H1 (cell line): ENCODE data around the gene ABHD1. TPM values are rescaled to one million over a fixed set of nuclear protein-coding genes. Genes with fewer than 3 reads are reported as not detected.
A peak's percentile ranks its signal among the peaks of the same experiment; 100 is the strongest.

Experiments used
- CTCF ChIA-PET: fragments of 300-600 bp; sonication (Branson Sonifier 250); formaldehyde crosslinking; loops from one replicate; lab custom pipeline; 2021; ENCODE audit not compliant: partially characterized antibody; lab: Charles Lee
- POLR2A ChIA-PET: fragments of 300-600 bp; sonication (Branson Sonifier 250); formaldehyde crosslinking; loops from one replicate; lab custom pipeline; 2021; ENCODE audit warnings: inconsistent platforms; ENCODE audit not compliant: partially characterized antibody; lab: Charles Lee
- DNase-seq, 2 experiments: peaks; one replicate each; pipeline versions ENCODE4 v3.0.0 to v3.0.0-alpha.2; 2010 to 2022; ENCODE audit warnings: low spot score in 2 of 2, low read depth in 1 of 2, mixed read lengths in 1 of 2
- FAIRE-seq: peaks from 2 replicates; lab custom pipeline; 2011; peaks lifted over from hg19 to GRCh38; lab: Jason Lieb, UNC
- H2AFZ ChIP-seq: 2 replicates; pipeline ENCODE4 v1.8.1; 2012; ENCODE audit warnings: low read length, inconsistent platforms
- H2AK5ac ChIP-seq: 2 replicates; pipeline ENCODE4 v1.6.1; 2013; ENCODE audit warnings: low read depth, low read length
- H2BK120ac ChIP-seq: replicated peaks from 2 replicates; pipeline ENCODE3; 2013; ENCODE audit warnings: low read depth, low read length, inconsistent platforms
- H2BK12ac ChIP-seq: 2 replicates; pipeline ENCODE4 v1.6.1; 2013; ENCODE audit warnings: low read depth, low read length
- H2BK15ac ChIP-seq: 2 replicates; pipeline ENCODE4 v1.6.1; 2013; ENCODE audit warnings: low read length
- H2BK20ac ChIP-seq: 2 replicates; pipeline ENCODE4 v1.6.1; 2013; ENCODE audit warnings: low read length
- H2BK5ac ChIP-seq: 2 replicates; pipeline ENCODE4 v1.6.1; 2013; ENCODE audit warnings: low read depth, low read length
- H3K14ac ChIP-seq: 2 replicates; pipeline ENCODE4 v1.6.1; 2013; ENCODE audit warnings: inconsistent platforms; ENCODE audit not compliant: insufficient read length
- H3K18ac ChIP-seq: 2 replicates; pipeline ENCODE4 v1.6.1; 2013; ENCODE audit warnings: low read length; ENCODE audit errors: extremely low read depth
- H3K23ac ChIP-seq: 2 replicates; pipeline ENCODE4 v1.6.1; 2013; ENCODE audit warnings: inconsistent platforms; ENCODE audit not compliant: insufficient read length
- H3K23me2 ChIP-seq: 2 replicates; pipeline ENCODE4 v1.6.1; 2013; ENCODE audit warnings: low read depth, low read length
- H3K27ac ChIP-seq: 2 replicates; pipeline ENCODE4 v1.6.1; 2011; ENCODE audit warnings: low read depth, low read length, inconsistent platforms
- H3K27me3 ChIP-seq, 4 experiments: replicated peaks in 1 of 4; 1 replicate in 1 of 4; 2 replicates in 3 of 4; pipeline versions ENCODE4 v1.6.1 to v1.8.1; 2011 to 2013; ENCODE audit warnings: low read length in 3 of 4, mild to moderate bottlenecking in 3 of 4, inconsistent platforms in 2 of 4, mixed read lengths in 2 of 4, moderate library complexity in 1 of 4; ENCODE audit not compliant: control insufficient read depth in 3 of 4, insufficient read depth in 3 of 4; ENCODE audit errors: extremely low read depth in 1 of 4
- H3K36me3 ChIP-seq, 4 experiments: 2 replicates each; pipeline versions ENCODE4 v1.6.1 to v1.8.1; 2011 to 2013; ENCODE audit warnings: mild to moderate bottlenecking in 4 of 4, low read length in 3 of 4, moderate library complexity in 2 of 4, control low read depth in 1 of 4, inconsistent platforms in 1 of 4; ENCODE audit not compliant: insufficient read depth in 4 of 4, control insufficient read depth in 2 of 4
- H3K4ac ChIP-seq: replicated peaks from 2 replicates; pipeline ENCODE3; 2013; ENCODE audit warnings: low read length, low read depth, mixed read lengths, inconsistent platforms; ENCODE audit not compliant: insufficient read length
- H3K4me1 ChIP-seq, 4 experiments: replicated peaks in 1 of 4; 1 replicate in 1 of 4; 2 replicates in 3 of 4; pipeline versions ENCODE4 v1.6.1 to v1.8.1; 2011 to 2013; ENCODE audit warnings: low read length in 3 of 4, inconsistent platforms in 2 of 4, mixed read lengths in 1 of 4; ENCODE audit not compliant: insufficient read depth in 4 of 4, control insufficient read depth in 3 of 4
- H3K4me2 ChIP-seq, 2 experiments: 2 replicates each; pipeline versions ENCODE4 v1.6.1 to v1.8.1; 2011 to 2013; ENCODE audit warnings: low read depth in 2 of 2, low read length in 2 of 2, control low read depth in 1 of 2, inconsistent platforms in 1 of 2, mild to moderate bottlenecking in 1 of 2; ENCODE audit not compliant: insufficient read depth in 1 of 2
- H3K4me3 ChIP-seq, 4 experiments: fragments of 200-600, 300-600 bp in 1 of 4; sonication (generic), shearing (Covaris generic), sonication (Bioruptor Twin) in 1 of 4; 2 replicates each; pipeline versions ENCODE4 v1.5.1 to v1.8.1; 2011 to 2016; ENCODE audit warnings: low read length in 4 of 4, low read depth in 3 of 4, control low read depth in 2 of 4, inconsistent platforms in 2 of 4, mild to moderate bottlenecking in 2 of 4, mixed read lengths in 1 of 4, moderate library complexity in 1 of 4; ENCODE audit not compliant: insufficient read depth in 2 of 4; ENCODE audit errors: extremely low read depth in 1 of 4
- H3K56ac ChIP-seq: replicated peaks from 2 replicates; pipeline ENCODE3; 2013; ENCODE audit warnings: low read depth, mild to moderate bottlenecking, mixed read lengths, low read length, inconsistent platforms; ENCODE audit not compliant: insufficient read length
- H3K79me1 ChIP-seq: 2 replicates; pipeline ENCODE4 v1.6.1; 2013; ENCODE audit warnings: low read depth, low read length, control low read depth
- H3K79me2 ChIP-seq, 2 experiments: 2 replicates each; pipeline versions ENCODE4 v1.6.1 to v1.8.1; 2012 to 2013; ENCODE audit warnings: low read length in 2 of 2, mild to moderate bottlenecking in 2 of 2, inconsistent platforms in 1 of 2; ENCODE audit not compliant: insufficient read depth in 2 of 2, control insufficient read depth in 1 of 2
- H3K9ac ChIP-seq, 4 experiments: replicated peaks in 1 of 4; 1 replicate in 1 of 4; 2 replicates in 3 of 4; pipeline versions ENCODE4 v1.6.1 to v1.8.1; 2011 to 2013; ENCODE audit warnings: low read depth in 3 of 4, low read length in 3 of 4, control low read depth in 2 of 4, mild to moderate bottlenecking in 2 of 4, moderate library complexity in 2 of 4, inconsistent platforms in 1 of 4; ENCODE audit errors: extremely low read depth in 1 of 4
- H3K9me3 ChIP-seq, 2 experiments: 2 replicates each; pipeline versions ENCODE4 v1.6.1 to v1.8.1; 2012 to 2013; ENCODE audit warnings: mild to moderate bottlenecking in 2 of 2, moderate library complexity in 2 of 2, control low read depth in 1 of 2, inconsistent platforms in 1 of 2, low read depth in 1 of 2, low read length in 1 of 2, mixed read lengths in 1 of 2; ENCODE audit not compliant: insufficient read depth in 2 of 2
- H4K20me1 ChIP-seq, 2 experiments: replicated peaks in 1 of 2; 2 replicates each; pipeline versions ENCODE3 to v1.8.1; 2011 to 2013; ENCODE audit warnings: inconsistent platforms in 2 of 2, low read length in 2 of 2, mild to moderate bottlenecking in 1 of 2; ENCODE audit not compliant: insufficient read depth in 2 of 2, control insufficient read depth in 1 of 2
- H4K5ac ChIP-seq: 2 replicates; pipeline ENCODE4 v1.6.1; 2013; ENCODE audit warnings: low read length, low read depth, mixed read lengths, inconsistent platforms; ENCODE audit not compliant: insufficient read length
- H4K8ac ChIP-seq: 2 replicates; pipeline ENCODE4 v1.8.0; 2013; ENCODE audit warnings: mild to moderate bottlenecking, moderate library complexity, low read length, inconsistent platforms; ENCODE audit not compliant: insufficient read depth; ENCODE audit errors: extremely low read depth
- H4K91ac ChIP-seq: replicated peaks from 2 replicates; pipeline ENCODE3; 2013; ENCODE audit warnings: low read length, mixed read lengths, inconsistent platforms; ENCODE audit not compliant: insufficient read length
- ASH2L ChIP-seq: fragments of 200-600, 300-600 bp; sonication (generic); IDR thresholded peaks from one replicate; pipeline ENCODE4 v1.7.1; 2017; ENCODE audit warnings: low read length
- BACH1 ChIP-seq: IDR thresholded peaks from 2 replicates; pipeline ENCODE4 v1.6.1; 2012; ENCODE audit warnings: low read length, improper control_type of control experiment
- POLR2AphosphoS5 ChIP-seq: IDR thresholded peaks from 2 replicates; pipeline ENCODE4 v1.6.1; 2011; ENCODE audit warnings: low read depth, low read length
- WGBS, 2 experiments: shearing (Covaris generic) in 1 of 2; methylation state at CpG; one replicate each; pipeline versions ENCODE4 v1.1.6 to v1.1.7; 2013 to 2015; ENCODE audit warnings: low lambda C conversion rate in 2 of 2, mixed read lengths in 2 of 2, inconsistent platforms in 1 of 2, low coverage in 1 of 2, missing lambda C conversion rate in 1 of 2; ENCODE audit not compliant: insufficient replicate concordance in 2 of 2, insufficient coverage in 1 of 2, insufficient read length in 1 of 2; ENCODE audit errors: extremely low coverage in 1 of 2, missing lambda C conversion rate in 1 of 2; 5-methylcytosine and 5-hydroxymethylcytosine counted together
- polyA plus RNA-seq, 7 experiments: library from polyadenylated mRNA; depleted of rRNA in 3 of 7; stranded (reverse) in 5 of 7; unstranded in 2 of 7; fragments of >200 nt in 5 of 7; fragments of 200-250 nt in 2 of 7; gene quantifications; 1 replicate in 5 of 7; 2 replicates in 1 of 7; 4 replicates in 1 of 7; pipeline versions ENCODE4 v1.2.1 to v1.2.3, GENCODE V29; 2011 to 2013; ENCODE audit warnings: missing spikeins in 2 of 7, mixed read lengths in 2 of 7
- total RNA-seq: library from RNA; stranded (reverse); fragmentation: NEBNext Ultra II Directional; extraction: Animal tissue kit (Norgen Biotek cat#: 25700); gene quantifications from 2 replicates; pipeline ENCODE4 v1.2.1, GENCODE V29; 2021

Gene ABHD1
- total and polyA plus RNA-seq, 2 of the 8 experiments (the other 6 are each of a cell fraction or from before 2014, with no cell fraction given) = 0.20 to 1.1 TPM

DNA sequence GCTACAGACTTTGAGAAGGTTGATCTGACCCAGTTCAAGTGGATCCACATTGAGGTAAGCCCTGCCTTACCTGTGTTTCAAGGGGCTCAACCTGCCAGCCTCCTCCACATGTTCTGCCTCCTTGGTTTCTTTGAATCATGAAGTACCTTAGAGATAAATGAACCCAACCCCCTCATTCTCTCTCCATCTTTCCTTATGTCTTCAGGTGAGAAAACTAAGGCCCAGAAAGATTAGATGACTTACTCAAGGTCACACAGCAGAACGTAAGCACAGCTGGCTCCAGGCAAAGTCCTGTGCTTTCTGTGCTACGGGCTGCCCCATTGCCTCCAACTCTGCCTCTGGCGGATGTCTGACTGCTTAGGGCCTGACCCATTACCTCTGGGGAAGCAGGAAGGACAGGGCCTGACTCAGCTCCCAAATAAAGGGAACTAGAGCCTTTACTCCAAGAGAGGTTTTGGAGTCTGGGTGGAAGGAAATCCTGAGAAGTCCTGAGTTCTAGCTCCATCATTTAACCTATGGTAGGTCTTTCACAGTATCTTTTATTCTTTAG, 26.8 kb upstream of the ABHD1 start:
- H3K9ac ChIP-seq = no peak overlapping the region

More for the DNA sequence above, 26.8 kb upstream of the ABHD1 start:
- TF ChIP-seq ASH2L (peak; percentile 10), POLR2AphosphoS5 (no peak), BACH1 (no peak)
- no peak for FAIRE-seq
- H3K79me1 ChIP-seq = no peaks in the 10 kb centered on the region; the same call in 1 of the 2 replicates
- H2BK15ac ChIP-seq = peak overlapping the region; percentile 13; the same call in 1 of the 2 replicates
- no peak overlapping the region for H2AK5ac ChIP-seq
- no peak overlapping the region for H2BK20ac ChIP-seq
- H4K5ac ChIP-seq = no peak overlapping the region
- H3K4me3 ChIP-seq = no peak overlapping the region
- DNase-seq = no peak
- H3K4me2 ChIP-seq = no peak overlapping the region; a peak in 1 of 4 replicates
- H2AFZ ChIP-seq = no peak overlapping the region
- H3K23me2 ChIP-seq = no peaks in the 10 kb centered on the region
- ChIA-PET CTCF (interaction anchor here (0.7 to 12.7 kb wide), 20 partner anchors 8 to 206 kb away, joined by 3 to 120 read pairs (median 6); partner anchors contain the start of genes KHK, PREB, SLC30A3 and TMEM214), POLR2A (interaction anchor here (0.8 to 3.4 kb wide), 10 partner anchors 10 to 137 kb away, joined by 3 to 10 read pairs (median 4); partner anchors contain the start of genes ABHD1, ATRAID, KHK and PREB)
- no peak overlapping the region for H3K56ac ChIP-seq
- no peak overlapping the region for H3K18ac ChIP-seq
- no peak overlapping the region for H2BK120ac ChIP-seq
- H4K91ac ChIP-seq = no peak overlapping the region
- H2BK5ac ChIP-seq = no peak overlapping the region
- no peak overlapping the region for H3K14ac ChIP-seq
- peaks cover 0 to 2% (median under 1%) of the 10 kb centered on the region in 4 experiments; a peak in 2 of 7 replicates for H3K4me1 ChIP-seq
- no peaks in the 10 kb centered on the region for H3K27me3 ChIP-seq
- no peak overlapping the region for H3K23ac ChIP-seq
- no peak overlapping the region for H4K8ac ChIP-seq
- H3K9me3 ChIP-seq = no peaks in the 10 kb centered on the region
- H4K20me1 ChIP-seq = peaks cover 0 to 6% of the 10 kb centered on the region in 2 experiments
- no peak overlapping the region for H3K4ac ChIP-seq
- no peaks in the 10 kb centered on the region for H3K36me3 ChIP-seq
- WGBS, 2 experiments = 83% methylated on average over 3 of the region's 3 CpGs; no CpG with 5 or more reads in 1 of the 2 experiments
- no peak overlapping the region for H3K27ac ChIP-seq
- no peaks in the 10 kb centered on the region for H3K79me2 ChIP-seq
- 0 out of 2 replicates have a peak overlapping the region, but pooled peaks have one; percentile 14 for H2BK12ac ChIP-seq
